A673 (cell line): ENCODE results near the gene C1orf50.

Experiments used
- CTCF ChIP-seq: fragments of 300-800, 200-600 bp; sonication (generic); conservative IDR thresholded peaks from 2 replicates; pipeline ENCODE4 v1.5.1; 2017; ENCODE audit warnings: low read depth, mild to moderate bottlenecking, antibody characterized with exemption, low read length, moderate library complexity, mixed read lengths
- EZH2 ChIP-seq: fragments of 200-600 bp; sonication (generic); IDR thresholded peaks from 2 replicates; pipeline ENCODE4 v1.6.1; 2017; ENCODE audit warnings: borderline replicate concordance, low read depth, mild to moderate bottlenecking, mixed read lengths, antibody characterized with exemption, low read length; ENCODE audit not compliant: poor library complexity, severe bottlenecking

GRCh38 chr1:42730988-42731387, 36.1 kb upstream of the C1orf50 start:
- TF ChIP-seq CTCF = peak; percentile 28; the same call in 1 of the 2 replicates
- no peak for TF ChIP-seq EZH2
